Lung microvascular endothelial cell (primary cell): Measurements from ENCODE around the gene WWOX. TPM values are rescaled to one million over a fixed set of nuclear protein-coding genes. Genes with fewer than 3 reads are reported as not detected.
"Not testable (repeated sequence)": the region's sequence is repeated elsewhere in the genome, so short reads cannot be mapped to it uniquely, and the experiment has no call there.

Experiments used
- DNase-seq, 2 donors: peaks; one replicate each; pipeline versions ENCODE4 v3.0.0 to v3.0.0-alpha.2; 2010; ENCODE audit warnings: low read depth in 2 of 2
- total RNA-seq: library from RNA; depleted of rRNA; stranded (reverse); fragments of >200 nt; gene quantifications from 2 replicates; pipeline ENCODE4 v1.2.1, GENCODE V29; 2014

Gene WWOX
- total RNA-seq, 1 donor from 2014 or later, result 8.7 TPM

DNA sequence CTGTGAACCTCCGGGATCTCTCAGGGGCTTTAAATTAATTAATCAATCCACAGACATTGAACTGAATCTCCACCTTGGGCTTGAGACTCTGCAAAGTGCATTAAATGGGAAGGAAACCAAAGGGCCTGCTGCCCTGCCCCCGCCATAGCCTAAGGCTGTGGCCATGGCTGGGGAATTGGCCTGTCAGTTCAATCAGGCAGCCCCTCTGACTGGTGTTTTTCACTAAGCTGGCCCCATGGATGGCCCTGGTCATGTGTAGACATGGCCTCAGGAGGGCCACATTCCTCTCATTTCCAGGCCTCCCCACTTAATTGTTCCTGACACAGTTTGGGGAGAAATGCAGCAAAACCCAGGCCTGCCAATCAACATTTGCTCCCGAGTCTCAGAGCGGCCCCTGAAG, 499.8 kb downstream of the WWOX start:
- no peak for DNase-seq

DNA sequence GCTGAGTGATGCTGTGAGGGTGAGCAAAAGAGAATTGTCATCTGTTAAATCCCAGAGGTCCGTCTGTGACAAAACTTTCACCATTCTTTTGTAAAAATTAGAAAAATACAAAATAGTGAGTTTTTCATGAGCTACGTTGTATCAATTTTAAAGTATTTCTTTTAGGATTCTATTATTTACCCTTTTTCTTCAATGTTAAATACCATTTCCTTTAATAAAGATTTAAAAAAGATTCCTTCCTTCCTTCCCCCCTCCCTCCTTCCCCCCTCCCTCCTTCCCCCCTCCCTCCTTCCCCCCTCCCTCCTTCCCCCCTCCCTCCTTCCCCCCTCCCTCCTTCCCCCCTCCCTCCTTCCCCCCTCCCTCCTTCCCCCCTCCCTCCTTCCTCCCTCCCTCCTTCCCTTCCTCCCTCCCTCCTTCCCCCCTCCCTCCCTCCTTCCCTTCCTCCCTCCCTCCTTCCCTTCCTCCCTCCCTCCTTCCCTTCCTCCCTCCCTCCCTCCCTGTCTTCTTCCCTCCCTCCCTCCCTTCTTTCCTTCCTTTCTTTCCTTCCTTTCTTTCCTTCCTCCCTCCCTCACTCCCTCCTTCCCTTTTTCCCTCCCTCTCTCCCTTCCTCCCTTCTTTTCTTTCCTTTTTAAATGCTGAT, 505.1 kb downstream of the WWOX start:
- DNase-seq, result not testable (repeated sequence)

DNA sequence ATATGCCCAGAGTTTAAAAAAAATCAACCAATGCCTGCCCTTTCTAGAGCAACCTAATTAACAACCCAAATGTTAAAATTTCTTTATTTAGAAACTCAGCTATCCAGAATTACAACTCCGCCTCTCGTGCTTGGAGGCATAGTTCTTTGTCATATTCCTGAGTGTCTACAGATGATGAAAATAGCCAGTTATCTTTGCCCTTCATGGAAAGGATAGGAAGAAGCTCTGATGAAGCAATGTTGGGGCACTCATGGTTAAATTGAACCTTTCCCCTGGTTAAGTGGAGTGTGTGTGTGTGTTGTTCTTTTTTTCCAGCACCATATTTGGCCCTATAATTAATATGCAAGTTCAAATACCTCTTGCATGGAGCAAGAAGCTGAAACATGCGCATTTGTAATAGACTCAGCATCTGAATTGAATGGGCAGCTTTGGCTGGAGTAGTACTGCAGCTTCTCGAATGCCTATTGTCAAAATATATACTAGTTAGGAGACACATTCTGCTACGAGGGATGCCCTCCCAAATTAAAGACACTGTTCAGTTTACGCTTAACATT, 506.2 kb downstream of the WWOX start:
- no peak for DNase-seq

DNA sequence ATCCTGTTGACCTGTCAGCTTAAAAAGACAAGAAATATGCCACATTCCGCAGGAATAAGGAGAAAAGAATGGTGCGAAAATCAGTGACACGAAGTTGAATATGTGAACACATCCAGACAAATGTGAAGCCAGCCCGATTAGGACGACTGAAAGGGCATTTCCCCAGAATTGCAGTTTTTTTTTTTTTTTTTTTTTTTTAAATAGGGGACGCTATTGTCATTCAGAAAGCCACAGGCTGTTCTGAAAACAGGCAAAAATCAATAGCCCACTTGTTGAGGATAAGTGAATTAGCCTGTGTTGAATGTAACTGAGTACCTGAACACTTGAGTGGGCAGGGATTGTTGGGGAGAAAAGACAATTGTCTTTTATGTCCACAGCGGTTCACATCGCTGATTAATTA, 507.1 kb downstream of the WWOX start:
- DNase-seq, result no peak

DNA sequence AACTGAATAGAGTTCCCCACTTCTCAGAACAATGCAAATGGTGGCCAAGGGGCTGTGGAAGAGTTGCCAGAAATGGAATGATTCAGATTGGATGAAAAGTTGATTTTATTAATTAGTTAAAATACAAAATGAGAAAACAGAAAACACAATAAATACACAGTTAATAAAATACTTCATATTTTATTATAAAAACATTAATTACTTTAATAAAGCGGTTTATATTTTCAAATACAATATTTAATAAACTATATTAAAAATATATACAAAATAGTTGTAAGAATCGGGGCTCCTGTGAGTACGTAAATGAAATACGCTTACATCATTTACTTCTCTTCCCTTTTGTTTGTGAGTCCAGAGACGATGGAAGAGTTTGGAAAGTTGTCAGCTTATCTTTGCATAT, 507.6 kb downstream of the WWOX start:
- no peak for DNase-seq

DNA sequence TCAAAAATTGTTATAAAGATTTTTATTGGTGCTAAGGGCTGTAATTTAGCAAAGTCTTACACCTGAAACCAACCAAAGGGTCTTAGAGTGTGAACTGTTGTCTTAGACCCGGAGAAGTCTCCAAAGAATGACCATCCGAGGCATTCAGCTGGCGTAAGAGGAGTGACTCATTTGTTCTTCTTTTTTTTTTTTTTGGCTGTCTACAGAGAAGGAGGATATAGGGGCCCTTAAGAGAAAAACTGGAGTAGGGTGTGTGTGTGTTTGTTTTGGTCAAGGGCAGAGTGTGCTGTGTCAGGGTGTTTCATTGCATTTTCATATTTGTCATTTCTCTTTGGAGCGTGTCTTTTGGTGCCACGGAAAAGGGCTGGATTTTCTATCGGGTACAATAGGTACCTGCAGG, 508.0 kb downstream of the WWOX start:
- no peak for DNase-seq

DNA sequence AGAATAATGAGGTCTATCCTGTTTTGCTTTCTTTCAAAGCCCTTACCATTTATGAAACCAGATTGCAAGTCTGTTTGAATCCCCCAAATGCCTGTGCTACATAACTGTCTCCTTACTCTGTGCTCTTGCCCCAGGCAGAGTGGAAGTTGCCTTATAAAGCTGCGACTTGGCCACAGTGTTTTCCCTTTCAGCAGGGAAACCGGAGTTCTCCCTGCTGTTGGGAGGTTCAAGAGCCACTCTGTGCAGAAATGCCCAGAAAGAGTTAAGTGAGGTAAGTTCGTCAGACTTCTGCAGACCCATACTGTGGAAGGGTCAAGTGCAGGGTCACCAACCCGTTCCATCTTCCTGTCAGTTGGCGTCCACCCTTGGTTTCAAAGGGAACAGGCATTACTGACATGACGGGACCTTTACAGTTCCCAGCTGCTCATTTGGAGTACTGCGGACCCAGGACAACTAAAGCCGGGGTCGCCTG, 508.9 kb downstream of the WWOX start:
- DNase-seq, result no peak

DNA sequence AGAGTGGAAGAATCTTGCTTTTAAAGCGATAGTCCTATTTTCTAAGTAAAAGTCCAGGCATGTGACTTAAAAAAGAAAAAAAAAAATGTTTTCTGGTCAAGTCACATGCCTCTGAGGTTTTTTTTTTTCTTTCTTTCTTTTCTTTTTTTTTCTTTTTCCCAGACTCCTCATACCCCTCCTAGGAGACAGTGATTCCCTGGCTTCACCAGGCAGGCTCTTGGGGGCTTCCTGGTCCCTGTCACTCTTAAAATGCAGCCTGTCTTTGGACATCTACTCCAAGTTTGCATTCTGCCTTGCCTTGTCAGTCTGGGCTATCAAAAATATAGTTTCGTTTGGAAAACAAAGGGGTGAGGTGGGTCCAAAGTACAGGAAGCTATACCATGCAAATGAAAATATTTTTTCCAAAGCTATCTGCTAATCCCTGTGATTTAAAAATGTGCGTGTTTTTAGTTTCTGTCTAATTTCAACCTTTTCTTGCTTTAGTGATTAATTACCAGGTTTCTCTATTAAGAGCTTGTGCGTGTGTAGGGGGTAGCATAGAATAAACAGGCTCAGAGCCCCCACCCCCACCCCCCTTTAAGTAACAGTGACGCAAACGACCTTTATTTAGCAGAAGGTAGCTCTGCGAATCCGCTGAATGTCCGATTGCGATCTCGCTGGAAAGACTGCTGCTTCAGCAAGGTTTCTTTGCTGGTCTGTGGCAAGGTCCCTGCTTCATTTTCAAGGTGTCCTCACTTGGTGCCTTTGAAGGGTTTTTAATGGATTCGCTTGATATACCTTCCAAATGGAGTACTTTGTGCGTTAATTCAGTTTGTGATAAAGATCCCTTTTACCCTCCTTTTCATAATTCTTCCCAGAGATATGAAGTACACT, 510.2 kb downstream of the WWOX start:
- no peak for DNase-seq

DNA sequence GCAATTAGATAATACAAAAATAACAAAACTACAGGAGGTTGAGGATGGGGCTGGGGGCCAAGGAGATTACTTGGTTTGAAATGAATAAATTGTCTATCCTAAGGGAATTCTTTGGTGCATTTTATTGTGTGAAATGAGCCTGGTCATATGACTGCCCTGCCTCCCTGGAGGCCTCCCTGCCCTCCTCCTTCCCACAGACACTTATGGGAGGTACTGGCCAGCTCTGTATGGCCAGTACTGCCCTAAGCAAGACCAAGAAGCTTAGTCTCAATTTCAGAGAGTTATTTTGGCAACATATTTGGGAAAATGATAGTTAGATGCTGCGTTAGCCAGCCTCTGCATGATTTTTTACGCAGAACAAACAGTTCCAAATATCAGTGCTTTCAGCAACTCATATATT, 511.9 kb downstream of the WWOX start:
- DNase-seq, result no peak

DNA sequence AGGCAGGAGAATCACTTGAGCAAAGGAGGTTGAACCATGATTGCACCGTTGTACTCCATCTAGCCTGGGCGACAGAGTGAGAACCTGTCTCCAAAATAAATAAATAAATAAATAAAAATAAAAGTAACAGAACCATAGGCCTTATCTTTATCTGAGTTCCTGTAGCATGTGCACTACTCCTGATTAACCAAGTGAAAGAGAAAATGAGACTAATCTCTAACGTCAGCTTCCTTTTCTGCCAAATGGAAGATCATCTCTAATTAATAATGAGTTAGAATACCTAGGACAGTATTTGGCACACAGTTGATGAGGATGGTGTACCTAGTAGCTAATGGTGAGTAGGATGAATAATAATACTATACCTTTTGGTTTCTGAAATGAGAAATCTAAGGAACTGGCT, 520.4 kb downstream of the WWOX start:
- DNase-seq, result no peak

DNA sequence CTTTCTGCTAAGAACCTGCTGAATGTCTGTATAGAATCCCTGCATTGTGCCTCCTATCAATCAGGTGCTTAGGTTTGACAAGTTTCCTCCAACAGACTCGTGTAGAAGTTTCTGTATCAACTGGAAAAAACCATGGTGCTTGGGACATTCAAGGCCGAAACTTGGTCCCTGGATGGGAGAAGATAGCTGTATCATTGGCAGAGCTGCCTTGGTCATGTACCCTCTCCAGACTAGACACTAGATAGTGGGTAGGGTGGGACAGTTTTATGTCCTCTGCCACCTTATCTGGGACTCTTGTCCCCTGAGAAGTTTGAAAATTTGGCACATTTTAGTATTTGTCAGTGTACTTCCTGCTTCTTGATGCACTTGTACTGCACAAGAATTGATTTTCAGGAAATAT, 520.8 kb downstream of the WWOX start:
- DNase-seq, result no peak

DNA sequence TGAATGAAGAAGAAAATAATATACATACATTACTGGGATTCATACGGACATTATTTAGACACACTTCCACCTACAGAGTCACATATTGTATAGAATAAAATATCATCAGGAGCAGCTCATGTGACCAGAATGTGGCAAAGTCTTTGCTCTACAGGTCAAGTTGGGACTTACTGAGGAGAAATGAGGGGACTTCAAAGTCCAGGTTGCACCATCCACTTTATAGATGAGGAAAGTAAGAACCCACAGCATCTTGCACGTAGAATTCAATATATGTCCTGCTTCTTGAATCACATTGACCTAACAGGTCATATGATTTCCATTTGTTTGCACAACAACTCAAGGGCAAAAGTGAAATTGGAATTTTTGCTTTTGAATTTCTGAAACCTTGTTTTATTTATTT, 524.3 kb downstream of the WWOX start:
- DNase-seq, result no peak

DNA sequence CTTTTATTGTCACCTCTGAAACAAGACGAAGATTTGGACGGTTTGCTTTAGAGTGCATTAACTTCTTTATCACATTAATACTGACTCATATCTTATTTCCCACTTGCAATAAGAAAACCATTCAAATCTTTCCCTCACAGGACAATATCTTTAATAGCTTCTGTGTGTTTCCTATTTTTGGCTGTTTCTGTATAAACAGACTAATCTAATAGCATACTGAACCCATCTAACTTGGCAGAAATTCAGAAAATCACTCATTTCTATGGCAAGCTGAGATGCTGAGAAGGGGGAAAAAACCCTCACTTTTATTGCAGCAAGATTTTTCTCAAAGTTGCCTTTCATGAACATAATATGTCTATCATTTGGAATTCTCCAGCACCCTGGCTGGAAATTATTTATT, 524.9 kb downstream of the WWOX start:
- DNase-seq, result no peak

DNA sequence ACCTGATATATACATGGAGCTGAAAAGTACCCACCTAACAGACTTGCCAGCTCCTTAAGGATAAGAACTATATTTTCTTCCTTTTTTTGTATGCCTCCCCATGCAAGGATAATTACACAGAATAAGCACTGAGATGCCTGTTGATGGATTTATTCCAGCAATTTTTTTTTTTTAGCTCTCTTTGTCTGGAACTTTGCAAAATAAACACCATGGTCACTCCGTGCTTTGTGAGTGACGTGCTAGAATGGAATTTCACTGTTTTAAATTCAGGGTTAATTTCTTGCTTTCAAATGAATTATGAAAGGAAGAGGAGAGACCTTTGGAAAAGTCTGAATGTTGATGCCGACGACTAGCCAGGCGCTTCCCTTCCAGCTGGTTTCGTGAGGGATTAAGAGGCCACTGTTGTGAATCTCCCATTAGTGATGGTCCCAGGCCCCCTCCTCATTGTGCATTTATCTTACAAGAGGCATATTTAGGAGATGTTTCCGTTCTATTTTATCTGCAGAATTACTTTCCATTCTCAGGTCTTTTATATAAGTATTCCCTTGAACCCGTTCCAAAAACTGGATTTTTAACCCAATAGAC, 529.1 kb downstream of the WWOX start:
- DNase-seq, result peak in 1 of 2 donors; percentile 21

DNA sequence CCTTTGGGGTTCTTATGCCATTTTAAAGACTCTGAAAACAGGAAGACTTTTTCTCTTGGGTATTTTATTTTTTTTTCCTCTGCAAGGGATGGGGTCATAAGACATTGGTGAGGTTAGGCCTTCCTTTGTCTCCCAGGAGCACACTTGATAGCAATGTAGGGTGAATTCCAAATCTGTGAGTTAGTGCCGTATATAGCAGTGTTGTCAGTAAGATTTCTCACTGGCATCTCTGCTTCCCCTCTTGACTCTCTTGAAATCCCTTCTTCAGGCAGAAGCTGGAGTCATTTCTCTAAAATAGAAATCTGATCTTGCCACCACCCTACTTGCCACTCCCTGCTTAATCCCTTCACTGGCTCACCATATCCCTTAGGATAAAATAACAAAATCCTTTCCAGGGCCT, 529.7 kb downstream of the WWOX start:
- DNase-seq, result no peak

DNA sequence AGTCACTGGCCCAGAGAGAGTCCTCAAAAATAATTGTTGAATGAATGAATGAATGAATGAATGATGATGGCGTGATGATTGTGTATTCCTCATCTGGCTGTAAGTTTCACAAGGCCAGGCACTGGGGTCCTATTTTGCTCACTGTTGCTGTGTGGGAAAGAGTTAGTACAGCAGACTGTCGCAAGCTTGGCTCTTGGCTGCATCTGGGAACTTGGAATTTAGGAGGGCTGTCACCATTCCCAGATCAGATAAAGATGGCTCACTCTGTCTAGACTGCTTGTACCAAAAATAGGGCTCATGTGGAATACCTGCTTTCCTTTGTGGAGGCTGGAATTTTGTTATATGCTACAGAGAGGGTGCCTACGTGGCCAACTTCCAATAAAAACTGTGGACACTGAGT, 530.6 kb downstream of the WWOX start:
- no peak for DNase-seq

DNA sequence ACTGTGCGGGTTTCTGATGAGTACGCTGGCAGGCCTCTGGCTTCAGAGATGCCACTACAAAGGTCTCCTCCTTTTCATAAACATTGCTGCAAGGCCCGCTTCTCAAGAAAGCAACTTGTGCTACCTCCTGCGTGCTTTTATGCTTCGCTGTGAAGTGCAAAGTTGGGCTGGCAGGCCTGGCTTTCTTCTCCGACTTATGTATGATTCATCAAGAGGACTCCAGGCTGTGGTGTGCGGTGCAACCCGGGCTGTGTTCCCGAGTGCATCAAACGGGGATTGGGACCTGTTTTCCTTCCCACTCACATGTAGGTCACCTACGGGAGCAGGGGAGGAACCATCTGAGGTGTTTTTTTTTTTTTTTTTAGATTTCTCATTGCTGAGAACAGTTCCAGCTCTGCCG, 534.1 kb downstream of the WWOX start:
- no peak for DNase-seq

DNA sequence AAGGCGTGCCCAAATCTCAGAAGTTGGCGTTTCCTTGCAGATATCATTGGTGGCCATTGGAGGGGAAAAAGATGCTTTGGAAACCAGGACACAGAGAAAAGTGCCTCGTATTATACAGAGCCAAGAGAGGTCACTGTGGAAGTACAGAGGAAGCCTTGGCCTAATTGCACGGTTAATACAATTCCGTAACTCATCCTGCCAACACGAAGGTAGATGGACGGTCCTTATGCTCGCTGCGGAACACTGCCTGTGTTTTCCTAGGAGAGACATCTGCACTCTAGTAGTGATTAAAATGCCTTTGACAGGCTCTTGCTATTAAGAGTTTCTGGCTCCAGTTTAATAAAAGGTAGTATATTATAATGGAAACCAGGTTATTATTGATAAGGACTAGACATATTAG, 536.4 kb downstream of the WWOX start:
- DNase-seq, result no peak

DNA sequence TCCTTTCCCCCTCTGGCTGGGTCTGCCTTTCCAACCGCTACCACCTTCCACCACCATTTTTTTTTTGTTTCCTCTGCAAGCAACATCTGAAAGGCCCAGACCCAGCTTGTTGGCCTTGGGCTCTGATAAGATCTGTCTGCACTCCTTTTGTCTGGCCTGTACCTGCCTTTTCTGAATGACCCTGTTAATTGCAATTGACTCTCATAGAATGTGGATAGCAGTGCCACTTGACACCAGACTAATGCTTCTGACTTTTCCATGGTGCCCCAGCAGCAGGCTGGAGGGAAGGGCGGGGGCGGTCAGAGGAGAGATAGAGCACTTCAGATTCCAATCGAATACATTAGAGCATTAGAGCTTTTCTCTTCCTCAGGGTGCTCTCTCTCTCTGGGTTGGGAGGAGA, 538.9 kb downstream of the WWOX start:
- no peak for DNase-seq

DNA sequence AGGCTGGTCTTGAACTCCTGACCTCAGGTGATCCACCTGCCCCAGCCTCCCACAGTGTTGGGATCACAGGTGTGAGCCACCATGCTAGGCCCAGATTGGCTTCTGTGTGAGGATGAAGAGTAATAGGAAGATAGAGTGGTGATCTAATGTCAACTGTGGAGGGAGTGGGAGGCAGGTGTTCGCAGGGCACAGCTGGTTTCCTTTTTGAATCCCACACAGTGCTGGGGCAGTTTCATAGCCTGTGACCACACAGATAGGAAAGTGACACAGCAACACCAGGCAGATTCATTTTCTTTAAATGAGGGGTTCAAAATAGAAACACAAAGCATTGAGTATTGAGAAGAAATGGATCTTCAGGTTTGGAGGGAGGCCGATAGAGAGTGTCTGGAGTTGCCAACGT, 540.3 kb downstream of the WWOX start:
- no peak for DNase-seq

DNA sequence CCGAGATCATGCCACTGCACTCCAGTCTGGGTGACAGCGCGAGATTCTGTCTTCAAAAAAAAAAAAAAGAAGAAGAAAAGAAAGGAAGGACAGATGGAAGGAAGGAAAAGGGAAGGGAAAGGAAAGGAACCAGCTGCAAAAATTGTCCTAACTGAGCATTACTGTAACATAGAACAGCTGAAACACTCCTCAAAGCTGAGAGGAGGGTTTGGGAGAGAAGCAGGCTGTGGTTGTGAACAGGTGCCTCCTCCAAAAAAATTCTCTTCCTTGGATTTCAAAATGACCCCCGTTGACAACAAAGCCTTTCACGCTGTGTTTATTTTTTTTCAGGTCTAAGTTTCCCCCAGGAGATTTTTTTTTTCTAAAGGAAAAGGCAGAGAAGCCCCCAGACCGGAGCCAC, 541.4 kb downstream of the WWOX start:
- no peak for DNase-seq

DNA sequence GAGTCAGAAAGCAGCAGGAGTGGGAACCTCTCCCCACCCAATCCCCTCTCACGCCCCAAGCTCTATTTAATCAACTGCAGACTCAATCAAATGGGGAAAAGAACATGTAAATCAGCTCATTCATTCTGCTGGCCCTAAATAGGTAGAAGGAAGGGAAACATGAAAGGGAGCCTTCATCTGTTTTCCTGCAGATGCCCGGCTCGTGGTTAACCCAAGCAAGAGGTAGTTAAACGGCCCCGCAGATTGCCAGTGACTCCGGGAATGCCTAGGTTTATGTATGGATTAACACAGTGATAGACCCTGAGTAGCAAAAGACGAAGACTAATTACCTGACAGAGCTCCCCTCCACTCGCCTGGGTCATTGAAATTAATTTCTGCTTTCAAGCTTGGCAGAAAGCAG, 542.0 kb downstream of the WWOX start:
- no peak for DNase-seq
